Measurements from ENCODE around the gene CYB5R3.
A peak's percentile ranks its signal among the peaks of the same experiment; 100 is the strongest.

CYB5R3 gene
- 20.8 to 80.0 (median 38.2) reads per million in 17 experiments for total RNA-seq

GRCh38 chr22:42649246-42650099, at the start of gene CYB5R3:
Gene CYB5R3 (minus strand): TSS chr22:42649392. CDS start chr22:42649315, 77 bp downstream.
- peak; percentile 83 to 95 (median 90) for DNase-seq

- no peak for DNase-seq
Observed at GRCh38 chr22:42697542-42698013, 48.4 kb upstream of the CYB5R3 start.

GRCh38 chr22:42696331-42696967, 47.3 kb upstream of the CYB5R3 start:
- DNase-seq = no peak

- DNase-seq = no peak
Observed at GRCh38 chr22:42695294-42695693, 46.1 kb upstream of the CYB5R3 start.

- no peak for DNase-seq
Observed at GRCh38 chr22:42693763-42694683, 44.8 kb upstream of the CYB5R3 start.

- no peak for DNase-seq
Observed at GRCh38 chr22:42693055-42693762, 44.0 kb upstream of the CYB5R3 start.

- peak in 2 of 4 experiments; percentile 52 to 56 for DNase-seq
Observed at GRCh38 chr22:42692239-42693054, 43.3 kb upstream of the CYB5R3 start.

- DNase-seq = no peak
Observed at GRCh38 chr22:42691440-42691839, 42.2 kb upstream of the CYB5R3 start.

- no peak for DNase-seq
Observed at GRCh38 chr22:42688241-42689211, 39.3 kb upstream of the CYB5R3 start.

GRCh38 chr22:42686756-42687491, 37.7 kb upstream of the CYB5R3 start:
- DNase-seq = no peak

- no peak for DNase-seq
Observed at GRCh38 chr22:42685941-42686653, 36.9 kb upstream of the CYB5R3 start.

GRCh38 chr22:42684462-42685195, 35.4 kb upstream of the CYB5R3 start:
- DNase-seq = no peak

- no peak for DNase-seq
Observed at GRCh38 chr22:42683578-42684283, 34.5 kb upstream of the CYB5R3 start.

GRCh38 chr22:42682113-42682851, 33.1 kb upstream of the CYB5R3 start:
- DNase-seq = no peak

GRCh38 chr22:42680648-42681047, 31.5 kb upstream of the CYB5R3 start:
- peak; percentile 83 to 96 (median 92) for DNase-seq

GRCh38 chr22:42679691-42680090, 30.5 kb upstream of the CYB5R3 start:
- DNase-seq = peak in 2 of 4 experiments; percentile 24 to 32

Measured in suppressor macrophage (primary cell).